Fibroblast of mammary gland (primary cell): ENCODE measurements around the gene SMIM41.

Source experiments
- DNase-seq: peaks from one replicate; pipeline ENCODE4 v3.0.0-alpha.2; 2010; ENCODE audit warnings: low read depth
- H3K4me3 ChIP-seq: 2 replicates; pipeline ENCODE4 v1.5.1; 2011; ENCODE audit warnings: low read depth, mild to moderate bottlenecking, low read length, moderate library complexity; ENCODE audit not compliant: control insufficient read depth
- CTCF ChIP-seq: conservative IDR thresholded peaks from 2 replicates; pipeline ENCODE4 v1.5.1; 2011; ENCODE audit warnings: low read depth, low read length, inconsistent platforms; ENCODE audit not compliant: control insufficient read depth, insufficient read depth

The SMIM41 gene

DNA sequence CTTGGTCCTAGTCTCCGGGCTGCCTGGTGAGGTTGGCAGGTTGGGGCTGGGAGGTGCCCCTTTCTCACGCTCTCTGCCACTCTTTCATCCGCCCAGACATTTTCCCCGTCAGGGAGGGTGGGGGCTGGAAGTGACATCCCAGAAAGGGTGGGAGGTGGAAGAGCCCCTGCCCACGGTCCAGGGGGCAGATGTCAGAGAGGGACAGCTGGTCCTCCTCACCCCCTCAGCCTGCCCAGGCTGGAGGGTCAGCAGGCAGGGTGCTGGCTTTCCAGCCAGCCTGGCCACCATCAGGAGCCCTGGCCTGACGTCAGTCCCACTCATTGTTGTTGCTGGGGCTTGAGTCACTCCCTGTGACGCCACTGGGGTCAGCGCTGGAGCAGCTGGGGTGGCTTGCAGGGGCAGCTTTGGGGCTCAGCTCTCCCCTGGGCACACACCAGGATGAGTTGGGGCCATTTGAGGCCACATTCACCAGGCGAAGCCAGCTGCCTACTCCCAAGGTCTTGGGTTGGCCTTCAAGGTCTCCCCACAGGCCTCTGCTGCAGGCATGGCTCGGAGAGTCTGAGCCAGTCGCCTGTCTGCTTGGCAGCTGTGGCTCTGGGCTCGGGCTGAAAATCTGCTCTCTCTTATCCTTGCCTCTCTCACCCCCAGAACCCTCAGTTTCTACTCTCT lies 15.4 kb upstream of the SMIM41 start:
- H3K4me3 ChIP-seq = no peak overlapping the region
- TF ChIP-seq CTCF = no peak
- DNase-seq = peak; percentile 94

- DNase-seq = peak; percentile 65
- TF ChIP-seq CTCF = no peak
- no peak overlapping the region for H3K4me3 ChIP-seq
Measured at GRCh38 chr12:52066346-52067080, 13.0 kb upstream of the SMIM41 start.

DNA sequence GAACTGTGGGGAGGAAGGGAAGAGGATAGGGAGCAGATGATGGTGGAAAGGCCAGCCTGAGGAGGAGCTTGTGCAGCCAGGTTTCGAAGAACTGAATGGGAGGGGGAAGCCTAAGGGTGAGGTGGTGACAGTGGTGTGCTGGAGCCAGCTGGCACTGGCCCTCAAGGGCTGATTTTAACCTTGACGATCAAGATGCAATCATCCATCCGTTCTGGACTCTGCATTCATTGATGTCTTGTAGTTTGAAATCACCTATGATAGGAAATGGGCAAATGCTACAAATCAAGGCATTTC lies 12.5 kb upstream of the SMIM41 start:
- TF ChIP-seq CTCF = no peak
- H3K4me3 ChIP-seq = no peak overlapping the region
- DNase-seq = no peak

GRCh38 chr12:52069327-52070184 lies 9.9 kb upstream of the SMIM41 start, which contains the start of gene ATG101:
TSS of gene ATG101 (plus strand) at chr12:52069978. CDS start at chr12:52073651, 3,673 bp downstream.
- TF ChIP-seq CTCF = peak; percentile 60
- peak; percentile 95 for DNase-seq
- H3K4me3 ChIP-seq = peak within 1 kb of the TSS; percentile 97

DNA sequence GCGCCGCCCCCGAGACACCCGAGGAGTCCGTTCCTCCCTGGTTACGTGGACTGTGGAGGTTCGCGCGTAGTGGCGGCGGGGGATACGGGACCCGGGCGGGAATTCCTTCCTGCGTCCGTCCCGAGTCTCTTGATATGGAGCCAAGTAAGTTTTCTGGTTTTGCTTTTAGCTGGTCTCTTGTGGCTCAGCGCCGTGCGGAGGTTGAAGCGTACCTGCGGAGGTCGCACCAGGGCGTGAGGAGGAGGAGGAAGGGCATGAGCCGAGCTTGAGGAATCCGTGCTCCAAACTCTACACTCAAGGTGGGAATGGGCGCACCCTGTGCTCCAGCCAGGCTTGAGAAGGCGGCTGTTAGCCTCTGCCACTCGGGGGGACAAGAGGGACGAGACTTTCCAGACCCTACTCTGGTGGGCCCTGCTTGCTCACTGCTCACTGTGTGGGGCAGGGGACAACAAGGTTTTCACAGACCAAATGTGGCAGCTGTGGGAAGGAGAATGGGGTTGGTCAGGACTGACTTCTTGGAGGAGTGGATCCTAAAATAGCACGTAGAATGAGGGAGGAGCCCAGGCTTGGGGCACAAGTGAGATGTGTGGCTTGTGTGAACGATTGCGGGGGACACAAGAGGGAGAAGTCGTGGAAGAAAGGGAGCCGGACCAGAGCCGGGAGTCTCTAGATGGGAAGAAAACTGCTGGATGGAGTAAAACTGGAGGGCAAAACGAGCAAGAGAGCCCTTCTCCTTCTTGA lies 9.1 kb upstream of the SMIM41 start:
- no peak for DNase-seq
- no peak for TF ChIP-seq CTCF
- H3K4me3 ChIP-seq = peak overlapping the region; percentile 97
